HEK293 (cell line): ENCODE results near the gene ABLIM2.

Experiments
- CTCF ChIA-PET: fragments of 350-600 bp; formaldehyde crosslinking; extraction: SDS; loops from one replicate; lab custom pipeline; 2021; ENCODE audit warnings: antibody characterized with exemption; lab: Yijun Ruan, JAX
- POLR2A ChIA-PET: fragments of 300-600 bp; formaldehyde crosslinking; extraction: SDS; loops from one replicate; lab custom pipeline; 2020; ENCODE audit warnings: antibody characterized with exemption, inconsistent platforms; lab: Yijun Ruan, JAX
- H3K27ac ChIP-seq: fragments of 200-500 bp; sonication (Bioruptor generic); 2 replicates; pipeline ENCODE4 v1.5.1; 2014; ENCODE audit warnings: low read depth, low read length, control low read depth, inconsistent platforms; ENCODE audit errors: extremely low read depth
- H3K36me3 ChIP-seq, 2 experiments: fragments of 200-500 bp in 1 of 2; sonication (Bioruptor generic) in 1 of 2; 1 replicate in 1 of 2; 2 replicates in 1 of 2; pipeline ENCODE4 v1.5.1; 2014 to 2017; ENCODE audit warnings: inconsistent platforms in 2 of 2, low read length in 2 of 2; ENCODE audit not compliant: control insufficient read depth in 2 of 2, insufficient read depth in 1 of 2
- H3K4me1 ChIP-seq: fragments of 200-500 bp; sonication (Bioruptor generic); 2 replicates; pipeline ENCODE4 v1.5.1; 2014; ENCODE audit warnings: mild to moderate bottlenecking, low read length, inconsistent platforms; ENCODE audit not compliant: control insufficient read depth, insufficient read depth
- H3K4me3 ChIP-seq: 2 replicates; pipeline ENCODE4 v1.5.1; 2011; ENCODE audit warnings: low read depth, mild to moderate bottlenecking, control low read depth, low read length, moderate library complexity
- H3K9me3 ChIP-seq: fragments of 200-500 bp; sonication (Bioruptor generic); 2 replicates; pipeline ENCODE4 v1.5.1; 2014; ENCODE audit warnings: low read depth, low read length, inconsistent platforms; ENCODE audit not compliant: control insufficient read depth, insufficient read depth
- MEIS1 ChIP-seq: sonication (generic); formaldehyde crosslinking; IDR thresholded peaks from 2 replicates; pipeline ENCODE4 v1.8.1; 2022; ENCODE audit warnings: missing genetic modification reagents, mild to moderate bottlenecking, borderline replicate concordance
- SCRT2 ChIP-seq: fragments of 450-650 bp; formaldehyde crosslinking; IDR thresholded peaks from 2 replicates; pipeline ENCODE4 v1.5.1; 2016; ENCODE audit warnings: missing biosample characterization, missing genetic modification characterization
- SETDB1 ChIP-seq: IDR thresholded peaks from one replicate; pipeline ENCODE4 v1.6.1; 2017; ENCODE audit warnings: mild to moderate bottlenecking, low read length, moderate library complexity, mixed read lengths; ENCODE audit not compliant: insufficient read length
- ZIC2 ChIP-seq: fragments of 450-650 bp; formaldehyde crosslinking; IDR thresholded peaks from 2 replicates; pipeline ENCODE4 v1.5.1; 2016; ENCODE audit warnings: missing biosample characterization, missing genetic modification characterization
- ZNF132 ChIP-seq: fragments of 450-650 bp; formaldehyde crosslinking; IDR thresholded peaks from 2 replicates; pipeline ENCODE4 v1.5.1; 2017; ENCODE audit warnings: missing biosample characterization, missing genetic modification characterization, borderline replicate concordance
- ZNF292 ChIP-seq: fragments of 450-650 bp; formaldehyde crosslinking; IDR thresholded peaks from 2 replicates; pipeline ENCODE4 v1.5.1; 2016; ENCODE audit warnings: low read depth, missing biosample characterization, missing genetic modification characterization, borderline replicate concordance
- ZNF302 ChIP-seq: fragments of 450-650 bp; formaldehyde crosslinking; IDR thresholded peaks from 2 replicates; pipeline ENCODE4 v1.5.1; 2016; ENCODE audit warnings: missing biosample characterization, missing genetic modification characterization, low read depth
- ZNF48 ChIP-seq: fragments of 450-650 bp; formaldehyde crosslinking; IDR thresholded peaks from 2 replicates; pipeline ENCODE4 v1.5.1; 2016; ENCODE audit warnings: missing biosample characterization, missing genetic modification characterization
- ZNF510 ChIP-seq: fragments of 450-650 bp; formaldehyde crosslinking; IDR thresholded peaks from 2 replicates; pipeline ENCODE4 v1.5.1; 2018; ENCODE audit warnings: mild to moderate bottlenecking, missing genetic modification characterization, missing biosample characterization; ENCODE audit not compliant: insufficient replicate concordance
- ZNF514 ChIP-seq: fragments of 450-650 bp; formaldehyde crosslinking; IDR thresholded peaks from 2 replicates; pipeline ENCODE4 v1.5.1; 2016; ENCODE audit warnings: missing biosample characterization, missing genetic modification characterization
- ZNF518A ChIP-seq: fragments of 450-650 bp; formaldehyde crosslinking; conservative IDR thresholded peaks from 2 replicates; pipeline ENCODE4 v1.5.1; 2016; ENCODE audit warnings: low read depth, missing biosample characterization, missing genetic modification characterization
- ZNF549 ChIP-seq: fragments of 450-650 bp; IDR thresholded peaks from 2 replicates; pipeline ENCODE4 v1.5.1; 2018; ENCODE audit warnings: missing biosample characterization, missing genetic modification characterization, mild to moderate bottlenecking, inconsistent platforms, moderate library complexity
- ZNF585B ChIP-seq: fragments of 450-650 bp; formaldehyde crosslinking; IDR thresholded peaks from 2 replicates; pipeline ENCODE4 v1.5.1; 2016; ENCODE audit warnings: missing biosample characterization, missing genetic modification characterization
- ZNF785 ChIP-seq: fragments of 450-650 bp; formaldehyde crosslinking; IDR thresholded peaks from 2 replicates; pipeline ENCODE4 v1.5.1; 2016; ENCODE audit warnings: missing biosample characterization, missing genetic modification characterization
- ZSCAN30 ChIP-seq: fragments of 450-650 bp; IDR thresholded peaks from 2 replicates; pipeline ENCODE4 v1.5.1; 2018; ENCODE audit warnings: missing biosample characterization, mild to moderate bottlenecking, missing genetic modification characterization, moderate library complexity
- TF ChIP-seq, protein P1 (sequence below): fragments of 450-650 bp; formaldehyde crosslinking; IDR thresholded peaks from 2 replicates; pipeline ENCODE4 v1.5.1; 2016; ENCODE audit warnings: missing biosample characterization, missing genetic modification characterization, borderline replicate concordance

Gene ABLIM2

GRCh38 chr4:8133897-8134563 is 24.6 kb downstream of the ABLIM2 start:
- CTCF ChIA-PET = interaction anchor here (0.6 kb wide), 1 partner anchor 804 kb away, joined by 3 read pairs; no protein-coding TSS in a partner anchor
- POLR2A ChIA-PET = interaction anchor here (0.6 kb wide), 1 partner anchor 273 kb away, joined by 3 read pairs; no protein-coding TSS in a partner anchor
- Histone ChIP-seq H3K4me1 (no peaks in the 10 kb centered on the region), H3K4me3 (no peak overlapping the region)
- no peak for TF ChIP-seq ZNF510
- TF ChIP-seq, all 188 proteins: peak for 0
- Histone ChIP-seq H3K9me3 (no peaks in the 10 kb centered on the region), H3K27ac (no peak overlapping the region), H3K36me3 (no peaks in the 10 kb centered on the region)

DNA sequence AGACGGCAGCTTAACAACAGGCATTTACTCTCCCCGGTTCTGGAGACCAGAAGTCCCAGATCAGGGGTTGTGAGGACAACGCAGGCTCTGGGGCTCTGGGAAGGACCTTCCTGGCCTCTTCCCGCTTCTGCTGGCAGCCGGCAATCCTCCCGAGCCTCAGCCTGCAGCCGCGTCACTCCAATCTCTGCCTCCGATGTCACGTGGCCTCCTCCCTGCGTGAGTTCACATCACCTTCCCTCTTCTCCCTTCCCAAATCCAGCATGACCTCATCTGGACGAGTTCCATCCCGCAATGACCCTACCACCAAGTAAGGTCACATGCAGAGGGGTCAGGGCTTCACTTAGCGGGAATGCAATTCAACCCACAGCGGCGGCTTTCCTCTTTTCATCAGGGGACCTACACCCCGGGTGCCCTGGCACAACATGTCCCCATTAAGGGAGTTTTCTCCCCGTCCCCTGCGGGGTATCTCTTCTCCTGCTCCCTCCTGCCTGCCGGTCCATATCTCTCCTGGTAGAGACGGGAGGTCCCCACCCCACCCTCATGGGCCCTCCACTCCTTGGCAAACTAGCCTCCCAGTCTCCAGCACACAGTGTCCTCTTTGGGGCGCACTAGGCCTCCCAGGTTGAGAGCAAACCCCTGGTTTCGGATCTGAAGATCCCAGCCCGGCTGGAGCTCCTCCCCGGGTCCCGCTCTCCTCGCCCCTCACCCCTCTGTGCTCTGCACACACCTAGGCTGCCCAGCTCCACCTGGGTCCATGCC is 25.5 kb downstream of the ABLIM2 start:
- CTCF ChIA-PET = interaction anchor here (0.6 kb wide), 1 partner anchor 331 kb away, joined by 3 read pairs; no protein-coding TSS in a partner anchor

GRCh38 chr4:8132400-8132799 is 26.2 kb downstream of the ABLIM2 start:
- Histone ChIP-seq H3K36me3 (no peaks in the 10 kb centered on the region), H3K4me3 (no peak overlapping the region), H3K9me3 (no peaks in the 10 kb centered on the region), H3K27ac (no peak overlapping the region), H3K4me1 (no peaks in the 10 kb centered on the region)
- TF ChIP-seq ZNF292 (tag by site-specific recombination) (no peak), ZNF785 (tag by site-specific recombination) (no peak), ZNF549 (no peak), ZNF514 (tag by site-specific recombination) (no peak), SCRT2 (no peak), ZSCAN30 (tag by site-specific recombination) (no peak), MEIS1 (CRISPR knock-in tag) (no peak)
- ChIA-PET POLR2A (no interaction called here), CTCF (interaction anchor here (0.7 kb wide), 1 partner anchor 17 kb away, joined by 3 read pairs; no protein-coding TSS in a partner anchor)

More for the DNA sequence above, 25.5 kb downstream of the ABLIM2 start:
- no peak overlapping the region for H3K4me3 ChIP-seq
- no peak overlapping the region for H3K27ac ChIP-seq
- H3K9me3 ChIP-seq = no peaks in the 10 kb centered on the region
- H3K4me1 ChIP-seq = no peaks in the 10 kb centered on the region
- POLR2A ChIA-PET = interaction anchor here (0.6 kb wide), 1 partner anchor 274 kb away, joined by 3 read pairs; no protein-coding TSS in a partner anchor
- H3K36me3 ChIP-seq = no peaks in the 10 kb centered on the region
- TF ChIP-seq ZNF132 = no peak
- TF ChIP-seq ZIC2 = 0 out of 2 replicates have a peak, but pooled peaks have one; percentile 32

GRCh38 chr4:8131826-8132225 is 26.8 kb downstream of the ABLIM2 start:
- H3K27ac ChIP-seq = no peak overlapping the region
- H3K4me3 ChIP-seq = no peak overlapping the region
- CTCF ChIA-PET = interaction anchor here (0.7 kb wide), 1 partner anchor 18 kb away, joined by 3 read pairs; no protein-coding TSS in a partner anchor
- no peaks in the 10 kb centered on the region for H3K36me3 ChIP-seq
- TF ChIP-seq ZNF585B (tag by site-specific recombination) (no peak), ZNF132 (no peak), ZNF518A (tag by site-specific recombination) (no peak), ZNF302 (tag by site-specific recombination) (no peak), SETDB1 (no peak), ZNF48 (tag by site-specific recombination) (no peak)
- TF ChIP-seq, protein P1, sequence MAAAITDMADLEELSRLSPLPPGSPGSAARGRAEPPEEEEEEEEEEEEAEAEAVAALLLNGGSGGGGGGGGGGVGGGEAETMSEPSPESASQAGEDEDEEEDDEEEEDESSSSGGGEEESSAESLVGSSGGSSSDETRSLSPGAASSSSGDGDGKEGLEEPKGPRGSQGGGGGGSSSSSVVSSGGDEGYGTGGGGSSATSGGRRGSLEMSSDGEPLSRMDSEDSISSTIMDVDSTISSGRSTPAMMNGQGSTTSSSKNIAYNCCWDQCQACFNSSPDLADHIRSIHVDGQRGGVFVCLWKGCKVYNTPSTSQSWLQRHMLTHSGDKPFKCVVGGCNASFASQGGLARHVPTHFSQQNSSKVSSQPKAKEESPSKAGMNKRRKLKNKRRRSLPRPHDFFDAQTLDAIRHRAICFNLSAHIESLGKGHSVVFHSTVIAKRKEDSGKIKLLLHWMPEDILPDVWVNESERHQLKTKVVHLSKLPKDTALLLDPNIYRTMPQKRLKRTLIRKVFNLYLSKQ (tag by site-specific recombination) = no peak
- H3K9me3 ChIP-seq = no peaks in the 10 kb centered on the region
- no peaks in the 10 kb centered on the region for H3K4me1 ChIP-seq
- POLR2A ChIA-PET = no interaction called here
